GM20000 (cell line): ENCODE data around the gene RIPOR2.

Experiments
- DNase-seq: peaks from one replicate; pipeline ENCODE4 v3.0.0; 2012; ENCODE audit warnings: low spot score
- TF ChIP-seq, protein P1 (sequence below): IDR thresholded peaks from 2 replicates; pipeline ENCODE4 v1.5.1; 2012; ENCODE audit warnings: mild to moderate bottlenecking, control low read depth; ENCODE audit errors: extremely low read depth, missing control alignments

RIPOR2 gene

GRCh38 chr6:24910331-24910960 lies 25.3 kb downstream of the RIPOR2 start:
- peak; percentile 62 for DNase-seq
- TF ChIP-seq, protein P1, sequence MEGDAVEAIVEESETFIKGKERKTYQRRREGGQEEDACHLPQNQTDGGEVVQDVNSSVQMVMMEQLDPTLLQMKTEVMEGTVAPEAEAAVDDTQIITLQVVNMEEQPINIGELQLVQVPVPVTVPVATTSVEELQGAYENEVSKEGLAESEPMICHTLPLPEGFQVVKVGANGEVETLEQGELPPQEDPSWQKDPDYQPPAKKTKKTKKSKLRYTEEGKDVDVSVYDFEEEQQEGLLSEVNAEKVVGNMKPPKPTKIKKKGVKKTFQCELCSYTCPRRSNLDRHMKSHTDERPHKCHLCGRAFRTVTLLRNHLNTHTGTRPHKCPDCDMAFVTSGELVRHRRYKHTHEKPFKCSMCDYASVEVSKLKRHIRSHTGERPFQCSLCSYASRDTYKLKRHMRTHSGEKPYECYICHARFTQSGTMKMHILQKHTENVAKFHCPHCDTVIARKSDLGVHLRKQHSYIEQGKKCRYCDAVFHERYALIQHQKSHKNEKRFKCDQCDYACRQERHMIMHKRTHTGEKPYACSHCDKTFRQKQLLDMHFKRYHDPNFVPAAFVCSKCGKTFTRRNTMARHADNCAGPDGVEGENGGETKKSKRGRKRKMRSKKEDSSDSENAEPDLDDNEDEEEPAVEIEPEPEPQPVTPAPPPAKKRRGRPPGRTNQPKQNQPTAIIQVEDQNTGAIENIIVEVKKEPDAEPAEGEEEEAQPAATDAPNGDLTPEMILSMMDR: no peak

- TF ChIP-seq, protein P1: peak; percentile 9
- DNase-seq: no peak
Observed at GRCh38 chr6:24909241-24910216, 26.2 kb downstream of the RIPOR2 start.

- DNase-seq: no peak
- TF ChIP-seq, protein P1: no peak
Observed at GRCh38 chr6:24908650-24909035, 27.1 kb downstream of the RIPOR2 start.

DNA sequence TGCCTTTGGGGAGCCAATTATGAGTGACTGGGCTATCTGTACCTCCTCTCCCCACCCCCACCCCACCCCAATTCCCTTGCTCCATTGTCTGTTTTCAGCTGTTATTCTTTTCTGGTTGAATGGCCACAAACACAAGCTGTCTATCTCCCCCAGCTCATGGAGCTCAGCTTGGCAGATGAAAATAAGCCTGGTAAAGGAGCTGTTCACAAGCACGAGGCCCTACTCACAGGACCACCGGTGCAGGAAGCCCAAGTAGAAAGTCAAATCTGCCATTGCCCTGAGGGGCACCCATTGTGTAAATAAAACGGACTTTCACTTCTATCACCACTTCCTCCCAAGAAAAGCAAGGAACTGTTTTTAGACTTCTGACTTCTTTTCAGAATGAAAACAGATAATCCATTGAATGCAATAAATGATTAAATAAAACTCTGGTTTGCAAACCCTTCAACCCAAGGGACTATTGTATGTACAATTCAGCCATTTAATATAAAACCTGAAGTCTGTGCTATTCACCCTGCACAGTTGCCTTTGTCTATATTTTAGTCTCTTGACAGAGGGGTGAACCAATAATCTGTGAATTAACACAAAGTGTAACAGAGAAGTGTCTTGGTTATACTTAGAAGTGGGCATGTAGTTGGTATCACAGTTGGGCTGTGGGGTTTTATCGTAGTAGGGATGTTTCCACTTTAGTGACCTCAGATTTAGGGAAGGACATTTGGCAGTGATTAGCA lies 27.7 kb downstream of the RIPOR2 start:
- DNase-seq: no peak

GRCh38 chr6:24906314-24906713 lies 29.4 kb downstream of the RIPOR2 start:
- DNase-seq: no peak
- TF ChIP-seq, protein P1: no peak

More for the DNA sequence above, 27.7 kb downstream of the RIPOR2 start:
- TF ChIP-seq, protein P1: no peak

- TF ChIP-seq, protein P1: no peak
- no peak for DNase-seq
Observed at GRCh38 chr6:24905483-24905882, 30.3 kb downstream of the RIPOR2 start.
